Measurements from ENCODE around the gene SBF2. TPM values are rescaled to one million over a fixed set of nuclear protein-coding genes. Genes with fewer than 3 reads are reported as not detected.

The SBF2 gene
- total and polyA plus RNA-seq, 2 donors, result 8.1 to 10.2 TPM

- H3K9me3 ChIP-seq (ENCODE audit: control insufficient read depth in 2 of 2, insufficient read depth in 1 of 2, low read length in 1 of 2), result no peaks in the 10 kb centered on the region
- WGBS, result 96% methylated on average over 2 of the region's 2 CpGs
- no peaks in the 10 kb centered on the region for H3K36me3 ChIP-seq (ENCODE audit: control insufficient read depth in 2 of 2, insufficient read depth in 2 of 2, low read length in 1 of 2)
- no peak for DNase-seq (ENCODE audit: low read depth in 6 of 9, low spot score in 9 of 9)
- no peaks in the 10 kb centered on the region for H3K4me1 ChIP-seq (ENCODE audit: control insufficient read depth in 2 of 2, insufficient read depth in 2 of 2, low read length in 2 of 2)
- no peaks in the 10 kb centered on the region for H3K27me3 ChIP-seq (ENCODE audit: control insufficient read depth in 2 of 2, insufficient read depth in 1 of 2, low read length in 1 of 2)
- H3K4me3 ChIP-seq (ENCODE audit: low read length in 2 of 2), result no peak overlapping the region
- no peak overlapping the region for H3K27ac ChIP-seq (ENCODE audit: low read depth in 1 of 2, low read length in 1 of 2)
Observed at GRCh38 chr11:10125522-10126133, 168.4 kb downstream of the SBF2 start.

- H3K4me3 ChIP-seq (ENCODE audit: low read length in 2 of 2), result no peak overlapping the region
- no peaks in the 10 kb centered on the region for H3K36me3 ChIP-seq (ENCODE audit: control insufficient read depth in 2 of 2, insufficient read depth in 2 of 2, low read length in 1 of 2)
- no peaks in the 10 kb centered on the region for H3K9me3 ChIP-seq (ENCODE audit: control insufficient read depth in 2 of 2, insufficient read depth in 1 of 2, low read length in 1 of 2)
- H3K27ac ChIP-seq (ENCODE audit: low read depth in 1 of 2, low read length in 1 of 2), result no peak overlapping the region
- DNase-seq (ENCODE audit: low read depth in 6 of 9, low spot score in 9 of 9), result no peak
- no peaks in the 10 kb centered on the region for H3K4me1 ChIP-seq (ENCODE audit: control insufficient read depth in 2 of 2, insufficient read depth in 2 of 2, low read length in 2 of 2)
- no peaks in the 10 kb centered on the region for H3K27me3 ChIP-seq (ENCODE audit: control insufficient read depth in 2 of 2, insufficient read depth in 1 of 2, low read length in 1 of 2)
- WGBS, result 82% methylated on average over 5 of the region's 5 CpGs
Observed at GRCh38 chr11:10122326-10123197, 171.5 kb downstream of the SBF2 start.

- H3K27ac ChIP-seq (ENCODE audit: low read depth in 1 of 2, low read length in 1 of 2), result no peak overlapping the region
- no peaks in the 10 kb centered on the region for H3K9me3 ChIP-seq (ENCODE audit: control insufficient read depth in 2 of 2, insufficient read depth in 1 of 2, low read length in 1 of 2)
- H3K4me1 ChIP-seq (ENCODE audit: control insufficient read depth in 2 of 2, insufficient read depth in 2 of 2, low read length in 2 of 2), result no peaks in the 10 kb centered on the region
- no peaks in the 10 kb centered on the region for H3K27me3 ChIP-seq (ENCODE audit: control insufficient read depth in 2 of 2, insufficient read depth in 1 of 2, low read length in 1 of 2)
- no peak for DNase-seq (ENCODE audit: low read depth in 6 of 9, low spot score in 9 of 9)
- H3K4me3 ChIP-seq (ENCODE audit: low read length in 2 of 2), result no peak overlapping the region
- no peaks in the 10 kb centered on the region for H3K36me3 ChIP-seq (ENCODE audit: control insufficient read depth in 2 of 2, insufficient read depth in 2 of 2, low read length in 1 of 2)
- 98% methylated on average over 1 of the region's 1 CpG for WGBS
Observed at GRCh38 chr11:10118865-10119264, 175.2 kb downstream of the SBF2 start.

GRCh38 chr11:10117709-10118351 lies 176.2 kb downstream of the SBF2 start:
- H3K9me3 ChIP-seq (ENCODE audit: control insufficient read depth in 2 of 2, insufficient read depth in 1 of 2, low read length in 1 of 2), result no peaks in the 10 kb centered on the region
- no peaks in the 10 kb centered on the region for H3K4me1 ChIP-seq (ENCODE audit: control insufficient read depth in 2 of 2, insufficient read depth in 2 of 2, low read length in 2 of 2)
- 96% methylated on average over 3 of the region's 3 CpGs for WGBS
- no peak for DNase-seq (ENCODE audit: low read depth in 6 of 9, low spot score in 9 of 9)
- no peaks in the 10 kb centered on the region for H3K36me3 ChIP-seq (ENCODE audit: control insufficient read depth in 2 of 2, insufficient read depth in 2 of 2, low read length in 1 of 2)
- H3K27ac ChIP-seq (ENCODE audit: low read depth in 1 of 2, low read length in 1 of 2), result no peak overlapping the region
- no peak overlapping the region for H3K4me3 ChIP-seq (ENCODE audit: low read length in 2 of 2)
- H3K27me3 ChIP-seq (ENCODE audit: control insufficient read depth in 2 of 2, insufficient read depth in 1 of 2, low read length in 1 of 2), result no peaks in the 10 kb centered on the region

- Histone ChIP-seq H3K36me3 (ENCODE audit: control insufficient read depth in 2 of 2, insufficient read depth in 2 of 2, low read length in 1 of 2) (no peaks in the 10 kb centered on the region), H3K27ac (ENCODE audit: low read depth in 1 of 2, low read length in 1 of 2) (no peak overlapping the region)
- WGBS, result 99% methylated on average over 1 of the region's 1 CpG
Observed at GRCh38 chr11:10116588-10116987, 177.4 kb downstream of the SBF2 start.

GRCh38 chr11:10114593-10115404 lies 179.2 kb downstream of the SBF2 start:
- no peak overlapping the region for H3K4me3 ChIP-seq (ENCODE audit: low read length in 2 of 2)
- no peaks in the 10 kb centered on the region for H3K4me1 ChIP-seq (ENCODE audit: control insufficient read depth in 2 of 2, insufficient read depth in 2 of 2, low read length in 2 of 2)
- WGBS, result 97% methylated on average over 3 of the region's 3 CpGs
- H3K27me3 ChIP-seq (ENCODE audit: control insufficient read depth in 2 of 2, insufficient read depth in 1 of 2, low read length in 1 of 2), result no peaks in the 10 kb centered on the region
- H3K9me3 ChIP-seq (ENCODE audit: control insufficient read depth in 2 of 2, insufficient read depth in 1 of 2, low read length in 1 of 2), result no peaks in the 10 kb centered on the region
- no peak overlapping the region for H3K27ac ChIP-seq (ENCODE audit: low read depth in 1 of 2, low read length in 1 of 2)
- DNase-seq (ENCODE audit: low read depth in 6 of 9, low spot score in 9 of 9), result no peak
- H3K36me3 ChIP-seq (ENCODE audit: control insufficient read depth in 2 of 2, insufficient read depth in 2 of 2, low read length in 1 of 2), result no peaks in the 10 kb centered on the region

More at GRCh38 chr11:10116588-10116987, 177.4 kb downstream of the SBF2 start:
- DNase-seq (ENCODE audit: low read depth in 6 of 9, low spot score in 9 of 9), result no peak
- H3K9me3 ChIP-seq (ENCODE audit: control insufficient read depth in 2 of 2, insufficient read depth in 1 of 2, low read length in 1 of 2), result no peaks in the 10 kb centered on the region
- no peaks in the 10 kb centered on the region for H3K4me1 ChIP-seq (ENCODE audit: control insufficient read depth in 2 of 2, insufficient read depth in 2 of 2, low read length in 2 of 2)
- no peaks in the 10 kb centered on the region for H3K27me3 ChIP-seq (ENCODE audit: control insufficient read depth in 2 of 2, insufficient read depth in 1 of 2, low read length in 1 of 2)
- no peak overlapping the region for H3K4me3 ChIP-seq (ENCODE audit: low read length in 2 of 2)

GRCh38 chr11:10113852-10114251 lies 180.2 kb downstream of the SBF2 start:
- H3K4me1 ChIP-seq (ENCODE audit: control insufficient read depth in 2 of 2, insufficient read depth in 2 of 2, low read length in 2 of 2), result no peaks in the 10 kb centered on the region
- H3K9me3 ChIP-seq (ENCODE audit: control insufficient read depth in 2 of 2, insufficient read depth in 1 of 2, low read length in 1 of 2), result no peaks in the 10 kb centered on the region
- H3K4me3 ChIP-seq (ENCODE audit: low read length in 2 of 2), result no peak overlapping the region
- H3K36me3 ChIP-seq (ENCODE audit: control insufficient read depth in 2 of 2, insufficient read depth in 2 of 2, low read length in 1 of 2), result no peaks in the 10 kb centered on the region
- no peak for DNase-seq (ENCODE audit: low read depth in 6 of 9, low spot score in 9 of 9)
- no peaks in the 10 kb centered on the region for H3K27me3 ChIP-seq (ENCODE audit: control insufficient read depth in 2 of 2, insufficient read depth in 1 of 2, low read length in 1 of 2)
- H3K27ac ChIP-seq (ENCODE audit: low read depth in 1 of 2, low read length in 1 of 2), result no peak overlapping the region

- Histone ChIP-seq H3K9me3 (ENCODE audit: control insufficient read depth in 2 of 2, insufficient read depth in 1 of 2, low read length in 1 of 2) (no peaks in the 10 kb centered on the region), H3K27ac (ENCODE audit: low read depth in 1 of 2, low read length in 1 of 2) (no peak overlapping the region), H3K4me1 (ENCODE audit: control insufficient read depth in 2 of 2, insufficient read depth in 2 of 2, low read length in 2 of 2) (no peaks in the 10 kb centered on the region), H3K36me3 (ENCODE audit: control insufficient read depth in 2 of 2, insufficient read depth in 2 of 2, low read length in 1 of 2) (no peaks in the 10 kb centered on the region), H3K27me3 (ENCODE audit: control insufficient read depth in 2 of 2, insufficient read depth in 1 of 2, low read length in 1 of 2) (no peaks in the 10 kb centered on the region), H3K4me3 (ENCODE audit: low read length in 2 of 2) (no peak overlapping the region)
- WGBS, result 91% methylated on average over 1 of the region's 1 CpG
- DNase-seq (ENCODE audit: low read depth in 6 of 9, low spot score in 9 of 9), result no peak
Observed at GRCh38 chr11:10109806-10110205, 184.2 kb downstream of the SBF2 start.

Data from thymus (tissue), 11 donors.